Stimulated activated CD4-positive, alpha-beta T cell treated with anti-CD3 and anti-CD28 coated beads, Interleukin-4, amount 100 ng/mL, for 4 hours (primary cell): ENCODE measurements around the gene GYS2.
"Not testable (repeated sequence)": the region's sequence is repeated elsewhere in the genome, so short reads cannot be mapped to it uniquely, and the experiment has no call there.

Experiments
- DNase-seq, 2 experiments: peaks; one replicate each; pipeline ENCODE4 v3.0.0-alpha.2; 2020

GYS2 gene

GRCh38 chr12:21600196-21600595 lies 4.5 kb downstream of the GYS2 start:
- no peak for DNase-seq

- DNase-seq, result no peak
These were observed 5.3 kb downstream of the GYS2 start for GRCh38 chr12:21599143-21599999.

- no peak for DNase-seq
These were observed 6.0 kb downstream of the GYS2 start for GRCh38 chr12:21598651-21599050.

GRCh38 chr12:21595356-21595755 lies 9.3 kb downstream of the GYS2 start:
- DNase-seq, result not testable (repeated sequence)

- DNase-seq, result no peak
These were observed 19.2 kb downstream of the GYS2 start for GRCh38 chr12:21585485-21585884.

GRCh38 chr12:21584403-21585182 lies 20.1 kb downstream of the GYS2 start:
- DNase-seq, result not testable (repeated sequence)

- no peak for DNase-seq
These were observed 21.1 kb downstream of the GYS2 start for GRCh38 chr12:21583587-21583986.

- no peak for DNase-seq
These were observed 23.7 kb downstream of the GYS2 start for GRCh38 chr12:21580748-21581516.

- no peak for DNase-seq
These were observed 27.1 kb downstream of the GYS2 start for GRCh38 chr12:21577516-21577915.

GRCh38 chr12:21576431-21576830 lies 28.2 kb downstream of the GYS2 start:
- no peak for DNase-seq

- no peak for DNase-seq
These were observed 30.8 kb downstream of the GYS2 start for GRCh38 chr12:21573733-21574358.

GRCh38 chr12:21571046-21571445 lies 33.6 kb downstream of the GYS2 start:
- no peak for DNase-seq

- no peak for DNase-seq
These were observed 36.5 kb downstream of the GYS2 start for GRCh38 chr12:21568115-21568514.

GRCh38 chr12:21566907-21567394 lies 37.7 kb downstream of the GYS2 start:
- no peak for DNase-seq

GRCh38 chr12:21566223-21566906 lies 38.3 kb downstream of the GYS2 start:
- DNase-seq, result no peak

- no peak for DNase-seq
These were observed 41.8 kb downstream of the GYS2 start for GRCh38 chr12:21562859-21563258.

- no peak for DNase-seq
These were observed 43.5 kb downstream of the GYS2 start for GRCh38 chr12:21561158-21561557.

GRCh38 chr12:21559855-21560569 lies 44.6 kb downstream of the GYS2 start:
- no peak for DNase-seq

GRCh38 chr12:21558100-21558679 lies 46.5 kb downstream of the GYS2 start:
- no peak for DNase-seq

- no peak for DNase-seq
These were observed 51.3 kb downstream of the GYS2 start for GRCh38 chr12:21553329-21553675.
